Upper lobe of left lung (tissue), 6 donors: Measurements from ENCODE around the gene IMMP2L. TPM values are rescaled to one million over a fixed set of nuclear protein-coding genes. Genes with fewer than 3 reads are reported as not detected.

Experiments
- ATAC-seq, 2 donors: fragments of 200-7000 bp; cut with Tn5 transposase; one replicate each; pipeline ENCODE4 v1.9.1; 2022; ENCODE audit warnings: mild to moderate bottlenecking in 2 of 2, moderate library complexity in 2 of 2; ENCODE audit not compliant: low FRiP score in 2 of 2
- DNase-seq, 2 donors: peaks; one replicate each; pipeline ENCODE4 v3.0.0-alpha.2; 2019 to 2020
- H3K27ac ChIP-seq, 4 donors: fragments of 200-600 bp; sonication (generic); one replicate each; pipeline ENCODE4 v1.5.1; 2016 to 2019
- H3K27me3 ChIP-seq, 4 donors: fragments of 200-600 bp; sonication (generic); one replicate each; pipeline ENCODE4 v1.5.1; 2017 to 2019
- H3K36me3 ChIP-seq, 4 donors: fragments of 200-600 bp; sonication (generic); one replicate each; pipeline ENCODE4 v1.5.1; 2016 to 2019
- H3K4me1 ChIP-seq, 4 donors: fragments of 200-600 bp; sonication (generic); one replicate each; pipeline ENCODE4 v1.5.1; 2018 to 2019
- H3K4me3 ChIP-seq, 4 donors: fragments of 200-600 bp; sonication (generic); one replicate each; pipeline ENCODE4 v1.5.1; 2017 to 2019; ENCODE audit warnings: mild to moderate bottlenecking in 2 of 4, moderate library complexity in 1 of 4
- H3K9me3 ChIP-seq, 4 donors: fragments of 200-600 bp; sonication (generic); one replicate each; pipeline ENCODE4 v1.5.1; 2018 to 2019
- EP300 ChIP-seq, 4 donors: sonication (generic); formaldehyde crosslinking; IDR thresholded peaks; one replicate each; pipeline ENCODE4 v1.5.1; 2017; ENCODE audit warnings: antibody characterized with exemption in 4 of 4, control low read depth in 2 of 4
- POLR2A ChIP-seq, 4 donors: fragments of 450-650 bp; IDR thresholded peaks; one replicate each; pipeline ENCODE4 v1.5.1; 2016 to 2017; ENCODE audit warnings: antibody characterized with exemption in 4 of 4, mild to moderate bottlenecking in 2 of 4
- POLR2AphosphoS5 ChIP-seq, 2 donors: sonication (generic); formaldehyde crosslinking; IDR thresholded peaks; one replicate each; pipeline ENCODE4 v1.5.1; 2017; ENCODE audit warnings: antibody characterized with exemption in 2 of 2
- WGBS, 2 donors: methylation state at CpG; one replicate each; pipeline ENCODE4 v1.1.5; 2017 to 2018; 5-methylcytosine and 5-hydroxymethylcytosine counted together
- total RNA-seq, 6 donors: library from RNA; depleted of rRNA in 4 of 6; stranded (reverse); fragments of >200 nt in 4 of 6; gene quantifications; one replicate each; pipeline versions ENCODE4 v1.1.0 to v1.2.1, GENCODE V29; 2016 to 2021
- TF ChIP-seq, protein P1 (sequence below), 6 experiments: fragments of 450-650 bp in 4 of 6; fragments of 200-600 bp in 2 of 6; sonication (generic) in 2 of 6; IDR thresholded peaks; one replicate each; pipeline ENCODE4 v1.5.1; 2016 to 2019; ENCODE audit warnings: antibody characterized with exemption in 6 of 6
- donor health status: DM: no; HTN: no; CAD: no; lungs with moderate emphysema.
- donor health status: DM: no; HTN: yes; CAD: no; lungs with severe emphysema.

The IMMP2L gene
- total RNA-seq, 6 donors from 2014 or later = 7.1 to 17.5 (median 11.3) TPM

- Histone ChIP-seq H3K36me3 (no peaks in the 10 kb centered on the region), H3K27me3 (no peaks in the 10 kb centered on the region), H3K4me3 (no peak overlapping the region), H3K27ac (no peak overlapping the region), H3K9me3 (no peaks in the 10 kb centered on the region), H3K4me1 (no peaks in the 10 kb centered on the region)
- TF ChIP-seq, protein P1, sequence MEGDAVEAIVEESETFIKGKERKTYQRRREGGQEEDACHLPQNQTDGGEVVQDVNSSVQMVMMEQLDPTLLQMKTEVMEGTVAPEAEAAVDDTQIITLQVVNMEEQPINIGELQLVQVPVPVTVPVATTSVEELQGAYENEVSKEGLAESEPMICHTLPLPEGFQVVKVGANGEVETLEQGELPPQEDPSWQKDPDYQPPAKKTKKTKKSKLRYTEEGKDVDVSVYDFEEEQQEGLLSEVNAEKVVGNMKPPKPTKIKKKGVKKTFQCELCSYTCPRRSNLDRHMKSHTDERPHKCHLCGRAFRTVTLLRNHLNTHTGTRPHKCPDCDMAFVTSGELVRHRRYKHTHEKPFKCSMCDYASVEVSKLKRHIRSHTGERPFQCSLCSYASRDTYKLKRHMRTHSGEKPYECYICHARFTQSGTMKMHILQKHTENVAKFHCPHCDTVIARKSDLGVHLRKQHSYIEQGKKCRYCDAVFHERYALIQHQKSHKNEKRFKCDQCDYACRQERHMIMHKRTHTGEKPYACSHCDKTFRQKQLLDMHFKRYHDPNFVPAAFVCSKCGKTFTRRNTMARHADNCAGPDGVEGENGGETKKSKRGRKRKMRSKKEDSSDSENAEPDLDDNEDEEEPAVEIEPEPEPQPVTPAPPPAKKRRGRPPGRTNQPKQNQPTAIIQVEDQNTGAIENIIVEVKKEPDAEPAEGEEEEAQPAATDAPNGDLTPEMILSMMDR (IDR thresholded peaks at IDR 0.05) = no peak
- TF ChIP-seq EP300 (IDR thresholded peaks at IDR 0.05) (no peak), POLR2A (IDR thresholded peaks at IDR 0.05) (no peak), POLR2AphosphoS5 (IDR thresholded peaks at IDR 0.05) (no peak)
- no peak for ATAC-seq
- no peak for DNase-seq
- 89 to 94% methylated on average over 2 of the region's 2 CpGs for WGBS, 2 donors
These were observed 916.7 kb downstream of the IMMP2L start for GRCh38 chr7:110645616-110646015.

DNA sequence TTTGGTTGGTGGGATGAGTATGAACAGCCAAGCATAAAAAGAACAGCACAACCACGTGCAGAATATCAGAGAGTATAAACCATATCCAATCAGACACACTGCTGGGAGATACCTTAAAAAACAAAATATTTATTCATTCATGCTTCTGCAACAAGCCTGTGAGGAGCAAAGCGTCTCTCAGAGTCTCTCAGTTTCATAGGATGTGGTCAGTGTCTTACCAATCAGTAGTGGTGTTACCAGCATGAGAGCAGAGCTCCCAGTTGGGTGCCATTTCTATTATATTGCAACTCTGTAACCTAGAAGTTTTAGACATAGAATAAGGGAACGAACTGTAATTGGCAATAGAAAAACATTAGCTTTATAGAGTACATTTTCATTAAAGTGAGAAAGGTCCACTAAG, 917.2 kb downstream of the IMMP2L start:
- DNase-seq (no peak), ATAC-seq (no peak)
- H3K4me1 ChIP-seq = no peaks in the 10 kb centered on the region
- no peaks in the 10 kb centered on the region for H3K27me3 ChIP-seq
- 84 to 88% methylated on average over 3 of the region's 3 CpGs for WGBS, 2 donors
- no peak overlapping the region for H3K4me3 ChIP-seq
- H3K36me3 ChIP-seq = no peaks in the 10 kb centered on the region
- TF ChIP-seq POLR2AphosphoS5 (IDR thresholded peaks at IDR 0.05) (no peak), POLR2A (IDR thresholded peaks at IDR 0.05) (no peak), EP300 (IDR thresholded peaks at IDR 0.05) (no peak)
- TF ChIP-seq, protein P1 (IDR thresholded peaks at IDR 0.05) = no peak
- H3K9me3 ChIP-seq = no peaks in the 10 kb centered on the region
- H3K27ac ChIP-seq = no peak overlapping the region

GRCh38 chr7:110637252-110637651, 925.0 kb downstream of the IMMP2L start:
- no peak for ATAC-seq
- TF ChIP-seq EP300 (IDR thresholded peaks at IDR 0.05) (no peak), POLR2AphosphoS5 (IDR thresholded peaks at IDR 0.05) (no peak), POLR2A (IDR thresholded peaks at IDR 0.05) (no peak)
- TF ChIP-seq, protein P1 (IDR thresholded peaks at IDR 0.05) = no peak
- WGBS, 2 donors = 71 to 83% methylated on average over 3 to 5 of the region's 5 CpGs

GRCh38 chr7:110633313-110633712, 929.0 kb downstream of the IMMP2L start:
- Histone ChIP-seq H3K9me3 (peaks cover 0 to 9% (median 3%) of the 10 kb centered on the region in 4 donors), H3K36me3 (no peaks in the 10 kb centered on the region), H3K27ac (no peak overlapping the region), H3K4me3 (no peak overlapping the region), H3K27me3 (no peaks in the 10 kb centered on the region), H3K4me1 (no peaks in the 10 kb centered on the region)
- WGBS, 2 donors = 48 to 53% methylated on average over 2 of the region's 2 CpGs
- no peak for DNase-seq
- TF ChIP-seq, protein P1 (IDR thresholded peaks at IDR 0.05) = no peak
- TF ChIP-seq EP300 (IDR thresholded peaks at IDR 0.05) (no peak), POLR2A (IDR thresholded peaks at IDR 0.05) (no peak)
- no peak for ATAC-seq

More at GRCh38 chr7:110637252-110637651, 925.0 kb downstream of the IMMP2L start:
- H3K4me3 ChIP-seq = no peak overlapping the region
- no peaks in the 10 kb centered on the region for H3K27me3 ChIP-seq
- no peak overlapping the region for H3K27ac ChIP-seq
- H3K36me3 ChIP-seq = no peaks in the 10 kb centered on the region
- no peaks in the 10 kb centered on the region for H3K4me1 ChIP-seq
- no peak for DNase-seq
- H3K9me3 ChIP-seq = peaks cover 0 to 9% (median 3%) of the 10 kb centered on the region in 4 donors

- Histone ChIP-seq H3K9me3 (no peaks in the 10 kb centered on the region), H3K4me1 (no peaks in the 10 kb centered on the region), H3K27ac (no peak overlapping the region), H3K36me3 (no peaks in the 10 kb centered on the region), H3K4me3 (no peak overlapping the region), H3K27me3 (no peaks in the 10 kb centered on the region)
- no peak for ATAC-seq
- WGBS, 2 donors = 86 to 87% methylated on average over 2 of the region's 2 CpGs
- DNase-seq = no peak
- TF ChIP-seq POLR2AphosphoS5 (IDR thresholded peaks at IDR 0.05) (no peak), EP300 (IDR thresholded peaks at IDR 0.05) (no peak), POLR2A (IDR thresholded peaks at IDR 0.05) (no peak)
- TF ChIP-seq, protein P1 (IDR thresholded peaks at IDR 0.05) = no peak
These were observed 935.9 kb downstream of the IMMP2L start for GRCh38 chr7:110626414-110626813.
